ENCODE results near the gene RNF224. TPM values are rescaled to one million over a fixed set of nuclear protein-coding genes. Genes with fewer than 3 reads are reported as not detected.
A peak's percentile ranks its signal among the peaks of the same experiment; 100 is the strongest.

RNF224 gene
- total and polyA plus RNA-seq, 2 of the 13 experiments (the other 11 are each of a cell fraction or from before 2014, with no cell fraction given) = 0.09 TPM; not detected in 1

- TF ChIP-seq, protein P1, sequence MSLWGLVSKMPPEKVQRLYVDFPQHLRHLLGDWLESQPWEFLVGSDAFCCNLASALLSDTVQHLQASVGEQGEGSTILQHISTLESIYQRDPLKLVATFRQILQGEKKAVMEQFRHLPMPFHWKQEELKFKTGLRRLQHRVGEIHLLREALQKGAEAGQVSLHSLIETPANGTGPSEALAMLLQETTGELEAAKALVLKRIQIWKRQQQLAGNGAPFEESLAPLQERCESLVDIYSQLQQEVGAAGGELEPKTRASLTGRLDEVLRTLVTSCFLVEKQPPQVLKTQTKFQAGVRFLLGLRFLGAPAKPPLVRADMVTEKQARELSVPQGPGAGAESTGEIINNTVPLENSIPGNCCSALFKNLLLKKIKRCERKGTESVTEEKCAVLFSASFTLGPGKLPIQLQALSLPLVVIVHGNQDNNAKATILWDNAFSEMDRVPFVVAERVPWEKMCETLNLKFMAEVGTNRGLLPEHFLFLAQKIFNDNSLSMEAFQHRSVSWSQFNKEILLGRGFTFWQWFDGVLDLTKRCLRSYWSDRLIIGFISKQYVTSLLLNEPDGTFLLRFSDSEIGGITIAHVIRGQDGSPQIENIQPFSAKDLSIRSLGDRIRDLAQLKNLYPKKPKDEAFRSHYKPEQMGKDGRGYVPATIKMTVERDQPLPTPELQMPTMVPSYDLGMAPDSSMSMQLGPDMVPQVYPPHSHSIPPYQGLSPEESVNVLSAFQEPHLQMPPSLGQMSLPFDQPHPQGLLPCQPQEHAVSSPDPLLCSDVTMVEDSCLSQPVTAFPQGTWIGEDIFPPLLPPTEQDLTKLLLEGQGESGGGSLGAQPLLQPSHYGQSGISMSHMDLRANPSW (CRISPR knock-in tag; IDR thresholded peaks at IDR 0.05; ENCODE audit: borderline replicate concordance) = 0 out of 2 replicates have a peak, but pooled peaks have one; percentile 47
- peak; percentile 50; the same call in 1 of the 2 replicates for TF ChIP-seq FOXO1 (CRISPR knock-in tag; IDR thresholded peaks at IDR 0.05)
- 0 out of 2 replicates have a peak, but pooled peaks have one; percentile 22 for TF ChIP-seq SMYD3 (CRISPR knock-in tag; IDR thresholded peaks at IDR 0.05)
- no peak for TF ChIP-seq NR3C1 (CRISPR knock-in tag; IDR thresholded peaks at IDR 0.05)
- peak; percentile 31; the same call in 1 of the 2 replicates for TF ChIP-seq JUN (CRISPR knock-in tag; IDR thresholded peaks at IDR 0.05)
- TF ChIP-seq ZSCAN31 (CRISPR knock-in tag; IDR thresholded peaks at IDR 0.05; ENCODE audit: low read depth) = peak; percentile 86
- TF ChIP-seq ZNF274 (CRISPR knock-in tag; IDR thresholded peaks at IDR 0.05) = peak; percentile 70; the same call in 1 of the 2 replicates
- no peak for TF ChIP-seq ZNF207 (IDR thresholded peaks at IDR 0.05; ENCODE audit: borderline replicate concordance)
- no peak for TF ChIP-seq NFE2L2 (IDR thresholded peaks at IDR 0.05; ENCODE audit: low read length)
Observed at GRCh38 chr9:137200311-137201204, 26.7 kb upstream of the RNF224 start, which contains the start of gene TPRN (continued).
